Measurements from ENCODE around the gene SNRNP48. TPM values are rescaled to one million over a fixed set of nuclear protein-coding genes. Genes with fewer than 3 reads are reported as not detected.

SNRNP48 gene
- total and polyA plus RNA-seq, 2 of the 4 experiments (the other 2 are of a cell fraction) = 5.2 to 6.2 TPM

GRCh38 chr6:7661364-7661763 lies 71.4 kb downstream of the SNRNP48 start:
- no peak for ATAC-seq (ENCODE audit: low read depth)
- Histone ChIP-seq H2BK15ac (ENCODE audit: low read depth, low read length) (no peak overlapping the region), H3K27me3 (ENCODE audit: control insufficient read depth, insufficient read depth, low read length) (peaks cover 14% of the 10 kb centered on the region), H2AFZ (replicated peaks; ENCODE audit: low read length, poor library complexity) (no peak overlapping the region), H2BK5ac (ENCODE audit: low read depth, low read length, poor library complexity, severe bottlenecking) (no peak overlapping the region), H2AK5ac (ENCODE audit: low read depth, low read length) (no peak overlapping the region), H3K14ac (replicated peaks; ENCODE audit: low read depth, low read length) (no peak overlapping the region), H3K4me3 (ENCODE audit: insufficient read depth, low read depth, low read length) (no peak overlapping the region), H3K4me1 (ENCODE audit: control insufficient read depth, insufficient read depth, low read length) (no peaks in the 10 kb centered on the region), H3K23ac (ENCODE audit: low read depth, low read length) (no peak overlapping the region), H3K36me3 (ENCODE audit: control insufficient read depth, insufficient read depth, low read length) (no peaks in the 10 kb centered on the region), H3K9ac (ENCODE audit: low read depth, low read length) (no peak overlapping the region), H3K4me2 (ENCODE audit: low read depth, low read length) (no peak overlapping the region), H4K91ac (ENCODE audit: insufficient read depth, low read depth, low read length) (no peak overlapping the region), H2BK20ac (ENCODE audit: low read depth, low read length) (no peak overlapping the region), H3K18ac (ENCODE audit: low read depth, low read length) (no peak overlapping the region), H3K56ac (ENCODE audit: extremely low read depth, insufficient read depth, low read length) (no peak overlapping the region), H3K4ac (ENCODE audit: low read depth, low read length) (no peak overlapping the region), H4K8ac (ENCODE audit: low read depth in 2 of 2, low read length in 2 of 2) (no peak overlapping the region), H3K9me3 (ENCODE audit: control insufficient read depth, insufficient read depth, low read length) (no peaks in the 10 kb centered on the region), H4K20me1 (ENCODE audit: insufficient read depth, low read length) (no peaks in the 10 kb centered on the region), H4K5ac (ENCODE audit: low read depth, low read length) (no peak overlapping the region), H3K9me1 (ENCODE audit: insufficient read depth, low read length) (no peaks in the 10 kb centered on the region; the same call in 1 of the 2 replicates), H3K27ac (ENCODE audit: insufficient read depth, low read length) (no peak overlapping the region), H2BK120ac (ENCODE audit: low read depth, low read length) (no peak overlapping the region), H2AK9ac (replicated peaks; ENCODE audit: low read depth, low read length, poor library complexity) (no peak overlapping the region), H3K79me1 (ENCODE audit: low read depth in 1 of 2, low read length in 2 of 2) (no peaks in the 10 kb centered on the region)
- no TSS peak for BruUV-seq (replicated peaks)
- in situ Hi-C loops (cut with MboI; ENCODE audit: low sequenced_read_pairs) (no loop called here), dilution Hi-C loops (cut with HindIII; ENCODE audit: low sequenced_read_pairs, unreplicated experiment) (no loop called here), intact Hi-C loops (cut with micrococcal nuclease) (no loop called here)
- DNase-seq = no peak
- ChIA-PET POLR2A (ENCODE audit: unreplicated experiment) (no interaction called here), CTCF (no interaction called here)
- no CpG with 5 or more reads among the region's 3 CpGs for WGBS, 2 experiments (ENCODE audit: extremely low coverage in 2 of 2, insufficient read length in 1 of 2)
- TF ChIP-seq SMC3 (IDR thresholded peaks at IDR 0.05; ENCODE audit: low read depth, low read length) (no peak), RCOR1 (IDR thresholded peaks at IDR 0.05; ENCODE audit: insufficient replicate concordance, low read length) (no peak), MAFK (IDR thresholded peaks at IDR 0.05; ENCODE audit: low read depth, low read length) (no peak), CHD1 (IDR thresholded peaks at IDR 0.05; ENCODE audit: low read depth, low read length) (no peak), CEBPB (IDR thresholded peaks at IDR 0.05; ENCODE audit: low read depth, low read length) (peak; percentile 97), RAD21 (IDR thresholded peaks at IDR 0.05; ENCODE audit: low read length) (no peak), CTCF (conservative IDR thresholded peaks at IDR 0.05; ENCODE audit: low read depth, low read length) (no peak), USF2 (IDR thresholded peaks at IDR 0.05; ENCODE audit: low read depth, low read length) (no peak)

Other genes with a start within 250 kb of the SNRNP48 start
- gene CAGE1, start 200.5 kb upstream of the SNRNP48 start, total RNA-seq (2012; rRNA removed) = under 0.01 TPM in 1 of 2 replicates, not detected in the other
- not detected in 2 replicates for gene CAGE1, start 200.5 kb upstream of the SNRNP48 start, polyA plus RNA-seq (2012; rRNA removed)
- gene RIOK1, start 200.4 kb upstream of the SNRNP48 start, total RNA-seq (2012; rRNA removed) = 17.0 and 27.2 TPM in 2 replicates
- 14.2 and 17.8 TPM in 2 replicates for gene RIOK1, start 200.4 kb upstream of the SNRNP48 start, polyA plus RNA-seq (2012; rRNA removed)
- gene DSP, start 48.5 kb upstream of the SNRNP48 start, total RNA-seq (2012; rRNA removed) = 20.1 and 23.6 TPM in 2 replicates
- 6.8 and 7.1 TPM in 2 replicates for gene DSP, start 48.5 kb upstream of the SNRNP48 start, polyA plus RNA-seq (2012; rRNA removed)
- 0.18 and 0.28 TPM in 2 replicates for gene BMP6, start 135.9 kb downstream of the SNRNP48 start, total RNA-seq (2012; rRNA removed)
- gene BMP6, start 135.9 kb downstream of the SNRNP48 start, polyA plus RNA-seq (2012; rRNA removed) = 0.19 TPM in 2 replicates